HG03066 (cell line): Measurements from ENCODE around the gene SUN3.
A peak's percentile ranks its signal among the peaks of the same experiment; 100 is the strongest.

ENCODE experiments used
- ATAC-seq: cut with Tn5 transposase; IDR thresholded peaks from one replicate; pipeline ENCODE4 v1.9.1; 2021; ENCODE audit warnings: low read depth; ENCODE audit not compliant: unreplicated experiment

SUN3 gene, protein sequence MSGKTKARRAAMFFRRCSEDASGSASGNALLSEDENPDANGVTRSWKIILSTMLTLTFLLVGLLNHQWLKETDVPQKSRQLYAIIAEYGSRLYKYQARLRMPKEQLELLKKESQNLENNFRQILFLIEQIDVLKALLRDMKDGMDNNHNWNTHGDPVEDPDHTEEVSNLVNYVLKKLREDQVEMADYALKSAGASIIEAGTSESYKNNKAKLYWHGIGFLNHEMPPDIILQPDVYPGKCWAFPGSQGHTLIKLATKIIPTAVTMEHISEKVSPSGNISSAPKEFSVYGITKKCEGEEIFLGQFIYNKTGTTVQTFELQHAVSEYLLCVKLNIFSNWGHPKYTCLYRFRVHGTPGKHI

GRCh38 chr7:48028938-48029337 lies at the start of gene SUN3:
Gene SUN3 (minus strand): TSS chr7:48029107. CDS start chr7:48028938, 169 bp downstream.
- no peak for ATAC-seq

- ATAC-seq = no peak
Observed at GRCh38 chr7:48078470-48078869, 49.6 kb upstream of the SUN3 start.

- no peak for ATAC-seq
Observed at GRCh38 chr7:48077423-48077822, 48.5 kb upstream of the SUN3 start.

DNA sequence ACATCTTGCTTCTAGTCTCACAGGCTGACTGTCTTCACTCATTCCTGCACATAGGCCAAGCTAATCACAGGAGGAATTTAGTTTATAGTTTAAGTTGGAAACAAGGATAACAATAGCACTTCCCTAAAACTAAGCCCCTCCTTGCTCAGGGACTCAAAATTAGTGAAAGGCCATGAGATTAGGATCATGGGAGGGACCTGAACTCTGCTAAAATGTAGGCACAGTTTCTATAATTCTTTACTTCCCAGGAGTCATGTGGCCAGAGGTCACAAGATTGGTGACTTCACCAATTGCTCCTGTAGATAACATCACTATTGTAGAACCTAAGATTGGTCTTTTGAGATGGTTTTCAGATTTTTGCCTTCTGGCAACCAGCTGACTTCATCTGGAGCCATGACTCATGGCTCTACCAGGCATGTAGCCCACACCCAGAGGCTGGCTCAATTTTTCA lies 45.3 kb upstream of the SUN3 start:
- ATAC-seq = no peak

- ATAC-seq = no peak
Observed at GRCh38 chr7:48067475-48067874, 38.6 kb upstream of the SUN3 start.

DNA sequence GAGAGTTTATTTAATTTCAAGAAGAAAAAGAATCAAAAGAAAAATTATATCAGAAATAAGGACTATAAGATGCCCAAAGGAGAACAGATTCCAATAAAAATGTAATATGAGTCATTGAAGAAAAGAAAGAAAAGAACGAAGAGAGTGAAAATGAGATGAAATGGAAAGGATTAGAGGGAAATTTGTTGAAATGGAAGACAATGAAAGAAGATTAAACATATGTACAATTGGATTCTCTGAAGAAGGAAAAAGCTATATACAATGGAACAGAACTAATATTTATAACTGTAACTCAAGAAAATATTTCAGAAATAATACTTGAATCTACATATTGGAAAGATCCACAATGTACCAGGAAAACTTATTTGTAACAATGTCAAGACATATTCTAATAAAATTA lies 35.1 kb upstream of the SUN3 start:
- ATAC-seq = no peak

DNA sequence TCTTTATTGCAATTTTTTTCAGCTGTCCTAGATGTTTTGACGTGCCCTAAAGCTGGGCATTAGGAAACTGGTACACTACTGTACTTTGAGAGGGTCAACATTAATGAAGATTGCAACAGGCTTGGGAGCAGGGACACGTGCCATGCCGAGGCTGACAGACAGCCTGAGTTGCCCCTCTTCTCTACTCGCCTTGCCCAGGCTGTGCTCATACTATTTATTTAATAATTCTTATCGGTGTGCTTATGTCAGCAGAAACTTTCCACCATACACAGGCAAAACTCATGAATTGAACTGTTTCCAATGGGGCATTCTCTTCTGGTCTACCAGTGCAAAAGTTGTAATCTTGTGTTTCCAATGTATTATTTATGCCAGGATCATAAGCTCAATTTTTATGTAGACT lies 30.8 kb upstream of the SUN3 start:
- ATAC-seq = no peak

GRCh38 chr7:48058990-48059389 lies 30.1 kb upstream of the SUN3 start:
- no peak for ATAC-seq

- ATAC-seq = no peak
Observed at GRCh38 chr7:48053736-48054135, 24.8 kb upstream of the SUN3 start.

- no peak for ATAC-seq
Observed at GRCh38 chr7:48052748-48053147, 23.8 kb upstream of the SUN3 start.

- ATAC-seq = no peak
Observed at GRCh38 chr7:48049850-48050249, 20.9 kb upstream of the SUN3 start.

- ATAC-seq = no peak
Observed at GRCh38 chr7:48048113-48048512, 19.2 kb upstream of the SUN3 start.

GRCh38 chr7:48046458-48046857 lies 17.6 kb upstream of the SUN3 start:
- ATAC-seq = no peak

- no peak for ATAC-seq
Observed at GRCh38 chr7:48045195-48045765, 16.4 kb upstream of the SUN3 start.

DNA sequence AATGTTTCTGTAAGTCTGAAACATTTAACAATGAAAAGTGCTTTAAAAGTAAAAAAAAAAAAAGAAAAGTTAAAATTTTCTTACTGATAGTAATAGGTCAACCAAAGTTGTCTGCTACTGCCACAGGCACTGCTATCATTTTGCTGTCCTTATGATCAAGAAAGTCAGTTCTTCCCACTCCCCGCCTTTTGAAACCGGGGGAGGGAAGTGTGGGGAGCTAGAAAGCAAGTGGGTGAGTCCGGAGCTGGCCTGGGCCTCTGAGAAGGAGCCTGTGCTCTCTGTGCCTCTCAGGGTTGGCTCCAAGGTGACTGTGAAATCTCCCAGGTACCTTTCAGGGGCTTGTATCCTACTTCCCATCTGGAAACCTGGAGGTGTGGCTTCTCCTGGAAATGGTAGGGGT lies 13.7 kb upstream of the SUN3 start:
- no peak for ATAC-seq

DNA sequence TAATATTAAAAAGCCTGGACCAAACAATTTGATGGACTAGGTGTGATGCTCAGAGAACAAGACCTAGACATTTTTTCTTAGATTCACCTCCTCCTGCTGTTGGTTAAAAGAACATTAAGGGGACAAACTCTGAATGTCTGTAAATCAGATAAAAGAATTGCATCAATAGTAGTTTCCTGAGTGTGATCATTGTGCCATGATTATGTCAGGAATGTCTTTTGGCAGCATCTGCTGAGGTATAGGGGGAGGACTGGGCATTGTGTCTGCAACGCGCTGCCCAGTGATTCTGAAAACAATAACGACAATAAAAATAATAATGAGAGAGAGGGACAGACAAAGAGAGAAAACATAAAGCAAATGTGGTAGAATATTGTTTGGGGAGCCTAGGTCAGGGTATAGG lies 13.3 kb upstream of the SUN3 start:
- no peak for ATAC-seq

- no peak for ATAC-seq
Observed at GRCh38 chr7:48041653-48041970, 12.7 kb upstream of the SUN3 start.

DNA sequence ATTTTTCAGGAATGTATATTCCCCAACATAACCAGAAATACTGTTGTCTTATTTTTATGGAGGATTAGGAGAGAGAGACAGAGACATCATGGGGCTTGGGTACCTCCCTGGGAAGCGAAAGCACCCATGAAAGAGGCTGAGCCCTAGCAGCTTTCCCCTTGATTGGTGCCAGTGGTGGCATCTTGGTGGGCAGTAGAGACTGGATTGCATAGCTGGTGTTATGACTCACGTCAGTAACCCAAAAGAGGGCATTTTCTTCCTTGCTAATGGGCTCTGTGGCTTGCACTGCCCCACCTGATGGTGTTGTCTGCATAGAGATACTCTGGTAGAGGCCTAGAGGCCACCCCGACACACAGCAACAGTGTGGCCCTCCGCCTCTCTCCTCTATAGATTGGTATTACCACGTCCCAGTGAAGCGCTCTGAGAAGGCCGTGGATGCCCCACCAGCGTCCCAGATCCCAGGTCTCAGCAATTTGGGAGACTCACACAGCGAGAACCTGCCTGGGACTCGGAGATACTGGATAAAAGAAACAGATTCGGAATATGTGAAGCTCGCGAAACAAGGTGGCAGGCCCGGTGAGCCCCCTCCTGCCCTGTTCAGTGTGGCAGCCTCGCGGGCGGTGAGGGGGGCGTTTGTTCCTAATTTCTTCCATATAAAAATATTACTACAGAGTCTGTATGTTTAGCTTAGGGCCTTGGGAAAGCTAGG lies 12.2 kb upstream of the SUN3 start:
- no peak for ATAC-seq

DNA sequence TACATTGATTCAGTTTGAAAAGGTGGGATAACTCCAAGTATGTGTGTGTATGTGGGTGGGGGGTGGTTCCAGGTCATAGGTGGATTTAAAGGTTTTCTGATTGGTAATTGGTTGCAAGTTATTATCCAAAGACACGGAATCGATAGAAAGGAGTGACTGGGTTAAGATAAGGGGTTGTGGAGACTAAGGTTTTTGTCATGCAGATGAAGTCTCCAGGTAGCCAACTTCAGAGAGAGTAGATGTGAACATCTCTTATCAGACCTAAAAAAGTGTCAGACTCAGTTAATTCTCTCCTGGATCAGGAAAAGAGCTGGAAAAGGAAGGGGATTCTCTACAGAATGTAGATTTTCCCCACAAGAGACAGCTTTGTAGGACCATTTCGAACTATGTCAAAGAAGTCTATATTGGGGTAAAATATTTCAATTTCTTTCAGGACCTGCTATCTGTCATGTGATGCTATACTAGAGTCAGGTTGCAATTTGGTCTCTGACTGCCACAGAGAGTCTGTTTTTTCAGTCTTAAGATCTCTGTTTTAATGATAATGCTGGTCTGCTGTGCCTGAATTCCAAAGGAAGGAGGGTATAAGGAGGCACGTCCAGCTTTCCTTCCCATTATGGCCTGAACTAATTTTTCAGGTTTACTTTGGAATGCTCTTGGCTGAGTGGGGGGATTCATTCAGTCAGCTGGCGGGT lies 10.1 kb upstream of the SUN3 start:
- ATAC-seq = no peak

GRCh38 chr7:48035967-48036478 lies 7.1 kb upstream of the SUN3 start:
- no peak for ATAC-seq

DNA sequence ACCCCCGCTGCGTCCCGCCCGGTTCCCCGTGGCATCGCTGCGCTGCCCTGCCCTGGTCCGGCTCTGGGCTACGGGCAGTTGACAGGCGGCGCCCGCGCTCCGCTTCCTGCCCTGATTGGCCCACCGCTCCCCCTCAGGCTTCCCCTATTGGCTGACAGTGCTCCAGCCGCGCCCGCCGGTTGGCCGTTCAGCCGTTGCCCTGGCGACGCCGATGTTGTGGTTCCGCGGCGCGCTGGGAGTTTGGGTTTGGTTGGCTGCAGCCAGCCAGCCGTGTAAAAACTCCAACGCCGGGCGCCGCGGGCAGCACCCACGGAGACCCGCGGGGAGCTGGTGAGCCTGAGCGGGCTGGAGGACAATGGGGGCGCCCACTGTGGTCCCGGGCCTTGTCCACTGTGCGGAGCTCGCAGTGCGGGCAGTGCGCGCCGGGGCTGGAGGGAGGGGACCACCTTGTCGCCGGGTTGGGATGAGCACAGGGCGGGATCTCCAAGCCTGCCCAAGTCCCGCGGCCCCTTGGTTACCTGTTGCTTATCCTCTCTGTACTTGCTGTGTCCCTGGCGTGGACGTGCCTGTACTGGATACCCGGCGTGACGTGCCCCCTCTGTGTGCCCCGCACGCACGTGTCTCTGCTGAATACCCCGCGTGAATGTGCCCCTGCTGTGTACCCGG lies 6.5 kb upstream of the SUN3 start, which contains the start of gene C7orf57:
C7orf57 (plus strand) TSS at position 243 of the 666 bp plus-strand sequence. CDS start 766 bp downstream, outside the sequence.
- peak; percentile 97 for ATAC-seq
